Left kidney (tissue), 2 donors: ENCODE measurements around the gene ULBP2. TPM values are rescaled to one million over a fixed set of nuclear protein-coding genes. Genes with fewer than 3 reads are reported as not detected.
A peak's percentile ranks its signal among the peaks of the same experiment; 100 is the strongest.
"Not testable (repeated sequence)": the region's sequence is repeated elsewhere in the genome, so short reads cannot be mapped to it uniquely, and the experiment has no call there.

Source experiments
- DNase-seq: peaks from one replicate; pipeline ENCODE4 v3.0.0-alpha.2; 2013
- polyA plus RNA-seq: library from polyadenylated mRNA; unstranded; fragments of 120-200 nt; gene quantifications from one replicate; pipeline ENCODE4 v1.2.1, GENCODE V29; 2013; ENCODE audit not compliant: insufficient read length

ULBP2 gene
- polyA plus RNA-seq, 1 donor, result 0.88 TPM

DNA sequence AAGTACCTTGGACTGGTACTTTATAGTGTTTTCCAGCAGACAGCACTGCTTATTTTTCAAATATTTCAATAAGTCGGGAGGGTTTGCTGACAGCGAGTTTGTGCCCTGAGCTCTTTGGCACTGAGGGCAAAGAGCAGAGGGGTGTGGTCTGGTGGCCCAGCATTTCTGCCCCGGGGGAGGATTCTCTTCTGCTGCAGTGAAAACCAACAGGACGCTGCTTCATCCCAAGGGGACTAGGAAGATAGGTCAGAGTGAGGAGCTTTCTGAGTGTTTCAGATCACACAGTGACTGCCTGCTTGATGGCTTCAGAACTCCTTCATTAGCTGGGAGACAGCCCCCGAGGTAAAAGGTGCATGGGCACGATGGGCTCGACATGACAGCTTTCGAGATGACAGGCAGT is 8.6 kb downstream of the ULBP2 start:
- no peak for DNase-seq

DNA sequence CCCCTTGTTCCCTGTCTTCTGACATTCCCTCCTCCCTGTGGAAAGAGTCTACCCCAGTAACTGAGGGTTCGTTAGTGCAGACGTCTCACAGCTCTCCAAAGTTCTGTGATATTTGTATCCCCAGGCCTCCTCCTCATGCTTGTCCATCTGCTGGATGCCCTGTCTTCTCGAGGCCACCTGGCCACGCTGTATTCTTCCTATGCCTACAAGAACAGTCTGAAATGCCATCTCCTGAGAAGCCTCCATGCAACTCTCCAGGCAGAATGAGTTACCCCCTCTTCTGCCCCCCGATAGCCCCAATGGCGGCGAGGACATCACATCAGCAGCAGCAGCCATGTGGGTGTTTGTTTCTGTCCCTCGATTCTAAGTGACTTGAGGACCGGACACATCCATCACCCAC is 9.3 kb downstream of the ULBP2 start:
- DNase-seq, result no peak

DNA sequence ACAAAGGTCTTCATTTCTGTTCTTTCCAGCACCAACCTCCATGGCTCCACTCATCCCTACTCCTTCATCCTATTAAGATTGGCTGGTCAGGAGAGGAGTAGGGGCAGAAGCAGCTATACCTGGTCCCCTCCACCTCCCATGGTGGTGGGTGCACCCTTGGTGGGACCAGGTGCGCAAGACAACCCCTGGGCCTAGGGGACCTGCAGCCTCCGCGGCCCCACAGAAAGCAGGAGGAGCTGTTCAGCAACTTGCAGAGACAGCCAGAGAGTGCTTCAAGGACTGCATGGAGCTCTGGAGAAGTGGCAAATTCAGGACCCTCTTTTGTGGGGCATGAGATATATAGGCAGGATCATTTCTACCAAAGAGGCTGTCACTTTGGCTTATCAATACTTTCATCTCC is 9.8 kb downstream of the ULBP2 start:
- DNase-seq, result no peak

DNA sequence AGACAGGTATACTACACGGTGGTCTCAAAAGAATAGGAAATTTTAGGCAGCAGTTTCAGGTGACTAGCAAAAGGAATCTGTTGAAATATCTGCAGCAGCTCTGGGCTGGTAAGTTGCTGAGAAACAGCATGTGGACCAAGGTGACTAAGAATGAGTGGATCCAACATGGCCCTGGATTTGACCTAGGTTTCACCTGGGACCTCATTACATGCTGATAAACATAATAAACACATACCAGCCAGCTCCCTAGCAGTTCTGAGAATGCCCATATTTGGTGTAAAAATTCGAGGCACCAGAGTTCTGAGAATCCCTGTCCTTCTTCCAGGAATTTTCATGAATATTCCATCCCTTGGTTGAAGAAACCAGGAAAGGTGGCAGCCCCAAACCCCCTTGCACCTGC is 11.6 kb downstream of the ULBP2 start:
- DNase-seq, result not testable (repeated sequence)

DNA sequence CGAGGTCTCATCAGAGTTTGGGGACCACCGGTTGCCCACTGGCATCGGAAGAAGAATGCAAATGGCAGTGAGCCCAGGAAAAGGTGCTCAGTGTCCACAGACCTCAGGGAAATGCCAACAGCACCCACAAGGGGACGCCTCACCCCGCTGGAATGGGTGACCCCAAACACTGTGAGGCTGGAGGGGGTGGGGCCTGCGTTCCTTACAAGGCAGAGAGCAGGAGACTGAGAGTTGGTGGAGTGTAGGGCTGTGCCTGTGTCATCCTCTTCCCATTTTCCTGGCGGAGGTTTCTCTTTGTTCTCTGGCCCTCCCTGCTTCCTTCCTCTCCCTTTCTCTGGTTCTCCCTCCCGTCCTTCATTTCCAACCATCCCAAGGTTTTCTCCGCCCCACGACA is 12.1 kb downstream of the ULBP2 start:
- DNase-seq, result not testable (repeated sequence)

DNA sequence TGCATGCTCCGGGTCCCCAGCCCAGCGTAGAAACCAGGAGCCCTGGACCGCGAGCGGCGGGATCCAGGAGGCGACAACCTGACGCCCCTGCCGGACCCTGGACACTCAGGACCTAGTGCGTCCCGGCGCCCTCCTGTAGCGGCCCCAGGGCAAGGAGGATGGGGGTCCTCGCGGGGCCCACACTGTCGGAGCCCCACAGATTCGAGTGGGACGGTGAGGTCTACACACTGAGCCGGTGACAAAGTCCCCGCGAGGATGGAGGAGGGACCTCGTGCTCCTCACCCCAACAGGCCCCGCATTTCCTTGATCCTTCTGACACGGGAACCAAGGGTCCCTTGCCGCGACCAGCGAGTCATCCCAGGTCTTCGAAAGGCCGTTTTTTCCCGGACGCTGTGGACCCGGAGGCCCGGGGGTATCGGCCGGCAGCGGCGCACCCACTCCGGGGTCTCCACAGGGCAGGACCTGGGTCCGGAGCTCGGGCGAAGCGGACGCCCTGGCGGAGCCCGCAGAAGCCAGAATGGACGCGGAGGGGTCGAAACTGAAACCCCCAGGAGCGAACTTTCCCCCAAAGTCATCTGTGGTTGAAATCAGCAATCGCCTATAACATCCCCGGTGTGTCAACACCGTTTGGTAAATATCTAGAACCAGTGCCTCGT is 12.6 kb downstream of the ULBP2 start:
- not testable (repeated sequence) for DNase-seq

DNA sequence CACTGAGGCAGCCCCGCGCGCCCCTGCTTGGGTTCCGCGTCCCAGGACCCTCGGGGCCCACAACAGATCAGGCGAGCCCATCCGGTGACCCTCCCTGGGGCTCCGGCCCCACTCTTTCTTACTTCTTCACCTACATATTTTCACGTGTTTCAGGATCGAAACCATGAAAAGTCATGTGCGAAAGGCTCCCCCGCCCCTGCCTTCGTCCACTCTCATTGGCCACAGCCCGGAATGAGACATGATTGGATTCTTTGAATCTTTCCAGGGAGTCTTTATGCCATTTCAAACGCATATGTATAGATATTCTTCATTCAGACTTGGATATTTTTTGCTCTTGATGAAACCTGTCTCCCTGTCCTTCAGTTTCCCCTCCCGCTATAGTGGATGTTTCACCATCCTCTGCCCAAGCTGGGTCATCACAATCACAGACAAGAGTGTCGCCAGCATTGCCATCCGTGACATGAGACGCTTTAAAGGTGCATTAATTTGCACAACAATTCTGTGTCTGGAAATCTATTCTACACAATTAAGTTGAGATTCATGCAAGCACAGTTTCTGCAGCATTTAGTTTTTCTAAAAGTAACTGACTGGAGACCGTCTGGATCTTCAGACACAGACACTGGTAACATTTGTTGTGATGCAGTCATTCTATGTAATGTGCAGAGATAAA is 13.3 kb downstream of the ULBP2 start:
- not testable (repeated sequence) for DNase-seq

DNA sequence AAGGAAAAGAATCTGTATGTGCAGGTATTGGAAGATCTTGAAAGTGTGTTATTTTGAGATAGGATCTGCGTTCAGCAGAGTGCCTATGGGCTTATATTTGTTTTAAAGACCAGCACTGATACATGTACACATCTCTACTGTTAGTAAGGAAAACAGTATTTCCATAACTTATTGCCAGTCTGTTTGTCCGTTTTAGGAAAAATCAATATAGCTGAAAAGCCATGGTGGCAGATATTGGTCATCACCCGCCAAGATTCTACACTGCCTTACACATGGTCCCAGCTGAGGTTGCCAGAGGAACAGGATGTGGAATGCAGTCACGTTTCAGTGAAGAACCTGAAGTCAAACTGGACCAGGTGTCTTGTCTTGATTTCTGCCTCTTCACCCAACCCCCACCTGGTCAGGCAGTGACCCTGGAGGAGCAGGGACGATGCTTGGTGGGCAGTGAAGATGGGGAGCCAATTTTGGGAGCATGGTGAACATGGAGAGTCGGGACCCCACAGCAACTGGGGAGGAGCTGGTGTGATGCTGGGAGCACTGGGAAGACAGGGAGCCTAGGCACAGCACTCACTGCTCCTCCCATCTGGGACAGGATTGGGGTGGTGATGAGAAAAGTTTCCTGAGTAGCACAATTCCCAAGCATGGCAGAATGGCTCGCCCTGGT is 14.0 kb downstream of the ULBP2 start:
- DNase-seq, result not testable (repeated sequence)

DNA sequence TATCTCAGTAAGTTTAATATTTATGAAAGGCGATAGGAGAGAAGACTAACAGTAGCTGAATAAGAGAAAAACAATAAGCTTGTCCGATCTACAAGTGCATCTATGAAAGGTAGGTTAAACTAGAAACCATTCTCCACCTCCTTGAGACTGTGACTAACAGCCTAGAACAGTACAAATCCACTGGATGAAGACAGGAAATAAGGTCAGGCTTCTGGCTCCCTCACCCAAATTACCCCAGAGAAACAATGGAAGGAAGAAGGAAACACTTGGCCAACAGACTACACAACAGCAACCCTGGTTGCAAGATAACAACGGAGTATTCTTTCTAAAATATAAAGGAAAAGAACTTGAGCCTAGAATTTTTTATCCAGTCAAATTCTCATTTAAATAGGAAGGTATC is 16.3 kb downstream of the ULBP2 start:
- not testable (repeated sequence) for DNase-seq

DNA sequence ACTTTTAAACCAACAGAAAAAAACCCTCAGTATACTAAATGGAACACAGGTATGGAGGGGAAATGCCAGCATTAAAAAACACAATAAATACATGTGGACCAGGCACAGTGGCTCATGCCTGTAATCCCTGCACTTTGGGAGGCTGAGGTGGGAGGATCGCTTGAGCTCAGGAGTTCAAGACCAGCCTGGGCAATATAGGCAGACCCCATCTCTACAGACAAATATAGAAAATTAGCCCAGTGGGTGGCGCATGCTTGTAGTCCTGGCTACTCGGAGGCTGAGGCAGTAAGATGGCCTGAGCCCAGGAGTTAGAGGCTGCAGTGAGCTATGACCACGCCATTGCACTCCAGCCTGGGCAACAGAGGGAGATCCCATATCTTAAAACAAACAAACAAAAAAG is 18.0 kb downstream of the ULBP2 start:
- DNase-seq, result not testable (repeated sequence)

DNA sequence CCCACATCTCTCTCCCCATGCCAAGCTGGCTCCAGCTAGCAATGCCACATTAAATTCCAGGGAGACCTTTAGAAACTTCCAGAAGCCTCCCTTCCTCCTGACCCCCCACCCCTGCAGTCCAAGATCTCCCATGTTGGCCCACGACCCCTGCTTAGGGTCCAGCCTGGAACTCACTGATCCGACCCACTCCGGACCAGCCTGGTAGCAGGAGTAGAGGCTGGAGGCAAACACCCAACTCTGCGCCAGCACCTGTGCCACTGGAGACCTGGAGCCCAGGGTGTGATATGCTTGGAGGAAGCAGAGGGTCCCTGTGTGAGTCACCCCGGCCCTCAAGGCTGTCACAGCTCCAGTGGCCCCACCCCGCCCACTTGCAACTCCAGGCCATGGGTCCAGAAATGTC is 18.7 kb downstream of the ULBP2 start:
- no peak for DNase-seq

DNA sequence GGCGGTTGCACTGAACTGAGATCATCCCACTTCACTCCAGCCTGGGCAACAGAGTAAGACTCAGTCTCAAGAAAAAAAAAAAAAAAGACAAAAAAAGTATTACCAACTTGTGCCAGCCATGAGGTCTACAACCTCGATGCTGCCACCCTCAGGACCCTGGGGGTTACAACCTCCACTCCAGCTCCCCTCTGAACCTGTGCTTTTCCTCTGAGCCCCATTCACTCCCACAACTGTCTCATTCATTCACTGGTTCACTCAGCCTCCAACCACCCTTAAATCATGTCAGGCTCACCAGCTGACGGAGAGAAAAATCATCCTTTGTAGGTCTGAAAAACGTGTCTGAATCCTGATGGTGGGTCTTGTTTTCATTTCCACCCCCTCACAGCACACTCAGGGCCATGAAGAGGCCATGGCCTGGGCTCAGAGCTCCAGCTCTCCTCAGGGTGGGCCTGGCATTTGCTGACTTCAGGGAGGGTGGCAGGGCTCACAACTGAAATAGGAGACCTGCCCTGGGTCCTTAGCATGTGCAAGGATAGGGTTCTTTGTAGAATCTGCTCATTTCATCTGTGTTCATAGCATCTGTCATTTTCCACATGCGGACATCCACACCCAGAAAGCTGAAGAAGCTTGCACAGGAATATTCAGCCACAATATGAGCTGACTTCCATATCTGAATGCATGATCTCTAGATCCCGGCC is 20.1 kb downstream of the ULBP2 start:
- no peak for DNase-seq

DNA sequence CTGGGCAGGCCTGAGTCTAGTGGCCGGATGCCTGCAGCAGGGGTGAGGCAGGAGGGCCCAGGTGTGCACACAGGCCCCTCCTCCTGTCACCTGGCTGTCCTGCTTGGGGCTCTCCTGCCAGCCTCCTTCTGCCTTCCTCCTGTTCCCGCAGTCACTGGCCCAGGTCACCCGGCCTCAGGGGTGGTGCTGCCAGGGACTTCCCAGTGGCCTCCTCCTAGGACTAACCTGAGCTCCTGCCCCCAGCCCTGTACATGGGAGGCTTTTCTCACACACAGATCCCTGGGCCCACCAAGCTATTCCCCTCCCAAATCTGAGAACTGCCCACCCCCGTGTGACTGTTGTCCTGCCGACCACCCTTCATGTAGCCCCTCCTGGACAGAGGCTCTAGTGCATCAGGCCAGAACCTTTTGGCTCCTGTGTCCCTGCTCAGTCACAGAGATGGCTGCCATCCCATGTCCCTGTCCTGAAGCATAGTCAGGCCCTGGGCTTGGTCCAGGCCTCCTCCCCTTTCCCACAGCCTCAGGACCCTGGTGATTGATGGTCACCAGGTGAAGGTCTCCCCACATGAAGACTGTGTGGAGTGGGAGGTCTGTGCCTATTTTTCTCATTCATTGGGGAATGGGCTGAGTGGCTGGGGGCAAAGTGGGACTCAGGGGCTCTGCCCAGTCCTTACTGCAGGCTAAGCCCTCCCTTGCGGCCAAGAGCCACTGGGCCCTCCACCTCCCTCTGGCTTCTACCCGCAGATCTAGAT is 20.8 kb downstream of the ULBP2 start:
- no peak for DNase-seq

DNA sequence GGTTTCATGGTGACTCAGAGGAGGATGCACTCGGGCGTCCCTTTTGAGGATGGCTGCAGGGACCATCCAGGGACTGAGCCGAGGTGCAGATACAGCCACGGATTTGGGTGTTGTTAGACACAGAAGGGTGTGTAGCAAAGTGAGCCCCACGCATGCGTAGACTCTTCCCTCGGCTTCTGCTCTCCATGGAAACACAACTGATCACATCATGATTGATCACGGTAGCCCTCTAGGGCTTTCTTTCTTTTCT is 21.3 kb downstream of the ULBP2 start:
- no peak for DNase-seq

DNA sequence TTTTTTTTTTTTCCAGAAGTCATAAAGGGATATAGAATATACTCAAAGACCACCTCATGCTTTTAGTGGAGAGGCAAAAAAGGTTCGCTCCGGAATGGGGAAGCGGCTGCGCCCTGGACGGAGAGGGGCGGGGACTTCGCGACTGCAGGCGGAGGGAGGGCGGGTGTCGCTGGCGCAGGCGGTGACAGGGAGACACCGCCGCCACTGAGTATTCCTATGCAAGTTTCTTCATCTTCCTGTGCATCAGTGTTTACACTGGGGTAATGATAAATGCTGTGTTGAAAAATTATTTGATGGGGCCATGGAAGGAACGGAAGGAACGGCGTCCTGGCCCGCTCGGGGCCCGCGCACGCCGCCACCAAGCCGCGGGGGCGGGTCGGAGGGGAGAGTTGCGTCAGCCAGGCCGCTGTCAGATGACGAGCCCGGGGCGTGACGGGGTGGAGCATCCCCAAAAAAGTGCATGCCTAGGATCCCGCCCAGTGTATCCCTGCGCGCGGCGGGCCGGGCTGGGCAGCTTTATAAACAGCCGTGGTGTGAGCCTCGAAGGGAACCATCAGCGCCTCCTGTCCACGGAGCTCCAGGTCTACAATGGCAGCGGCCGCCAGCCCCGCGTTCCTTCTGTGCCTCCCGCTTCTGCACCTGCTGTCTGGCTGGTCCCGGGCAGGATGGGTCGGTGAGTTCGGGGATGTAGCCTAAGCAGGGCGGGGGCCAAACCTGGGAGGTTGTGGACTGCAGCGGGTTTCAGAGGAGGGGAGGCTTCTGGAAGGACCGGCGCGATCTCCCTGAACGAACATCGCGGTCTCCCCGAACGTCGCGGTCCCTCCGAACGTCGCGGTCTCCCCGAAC is 21.9 kb downstream of the ULBP2 start, which contains the start of gene ULBP1:
Gene ULBP1, plus strand, starts transcription at position 482 of the 846 bp plus-strand sequence. Its CDS starts 107 bp downstream, at position 589.
- DNase-seq, result peak; percentile 51

DNA sequence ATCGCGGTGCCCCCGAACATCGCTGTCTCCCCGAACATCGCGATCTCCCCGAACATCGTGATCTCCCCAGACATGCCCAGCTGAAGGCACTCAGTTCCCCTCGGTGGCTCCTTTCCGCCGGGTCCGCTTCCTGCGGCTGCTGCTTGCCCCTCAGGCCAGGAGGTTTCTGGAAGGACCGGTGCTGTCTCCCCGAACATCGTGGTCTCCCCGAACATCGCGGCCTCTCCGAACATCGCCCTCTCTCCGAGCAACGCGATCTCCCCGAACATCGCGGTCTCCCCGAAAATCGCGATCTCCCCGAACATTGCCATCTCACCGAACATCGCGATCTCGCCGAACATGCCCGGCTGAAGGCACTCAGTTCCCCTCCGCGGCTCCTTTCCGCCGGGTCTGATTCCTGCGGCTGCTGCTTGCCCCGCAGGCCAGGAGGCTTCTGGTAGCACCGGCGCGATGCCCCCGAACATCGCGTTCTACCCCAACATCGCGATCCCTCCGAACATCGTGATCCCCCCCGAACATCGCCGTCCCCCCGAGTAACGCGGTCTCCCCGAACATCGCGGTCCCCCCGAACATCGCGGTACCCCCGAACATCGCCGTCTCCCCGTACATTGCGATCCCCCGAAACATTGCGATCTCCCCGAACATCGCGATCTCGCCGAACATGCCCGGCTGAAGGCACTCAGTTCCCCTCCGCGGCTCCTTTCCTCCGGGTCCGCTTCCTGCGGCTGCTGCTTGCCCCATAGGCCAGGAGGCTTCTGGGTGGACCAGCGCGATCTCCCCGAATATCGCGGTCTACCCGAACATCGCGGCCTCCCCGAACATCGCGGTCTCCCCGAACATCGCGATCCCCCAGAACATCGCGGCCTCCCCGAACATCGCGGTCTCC is 22.7 kb downstream of the ULBP2 start:
- no peak for DNase-seq

DNA sequence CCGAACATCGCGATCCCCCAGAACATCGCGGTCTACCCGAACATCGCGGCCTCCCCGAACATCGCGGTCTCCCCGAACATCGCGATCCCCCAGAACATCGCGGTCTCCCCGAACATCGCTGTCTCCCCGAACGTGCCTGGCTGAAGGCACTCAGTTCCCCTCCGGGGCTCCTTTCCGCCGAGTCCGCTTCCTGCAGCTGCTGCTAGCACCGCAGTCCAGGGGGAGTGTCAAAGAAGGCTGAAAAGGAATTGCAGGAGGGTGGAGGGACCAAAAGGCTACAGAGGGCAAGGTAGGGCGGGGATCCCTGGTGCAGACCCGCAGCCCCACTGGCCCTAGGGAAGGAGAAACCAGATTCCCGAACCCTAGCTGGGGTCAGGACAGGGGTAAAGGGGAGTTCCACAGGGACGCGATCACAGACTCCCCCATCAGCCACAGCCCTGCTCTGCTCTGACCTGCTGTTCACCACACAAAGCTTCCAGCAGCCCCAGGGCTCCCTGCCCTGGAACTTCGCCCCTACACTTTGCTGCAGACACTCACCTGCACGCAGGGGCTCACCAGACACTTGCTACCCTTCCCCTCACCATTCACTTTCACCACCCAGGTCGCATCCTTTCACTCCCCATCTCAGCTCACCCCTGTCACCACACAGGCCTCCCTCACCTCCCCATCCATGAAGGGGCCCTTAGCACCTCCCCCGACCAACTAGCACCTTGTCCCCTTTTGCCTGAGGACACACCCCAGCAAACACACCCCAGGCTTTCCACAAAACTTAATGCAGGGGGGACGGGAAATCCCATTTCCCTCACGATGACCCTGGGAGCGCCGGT is 23.6 kb downstream of the ULBP2 start:
- no peak for DNase-seq

DNA sequence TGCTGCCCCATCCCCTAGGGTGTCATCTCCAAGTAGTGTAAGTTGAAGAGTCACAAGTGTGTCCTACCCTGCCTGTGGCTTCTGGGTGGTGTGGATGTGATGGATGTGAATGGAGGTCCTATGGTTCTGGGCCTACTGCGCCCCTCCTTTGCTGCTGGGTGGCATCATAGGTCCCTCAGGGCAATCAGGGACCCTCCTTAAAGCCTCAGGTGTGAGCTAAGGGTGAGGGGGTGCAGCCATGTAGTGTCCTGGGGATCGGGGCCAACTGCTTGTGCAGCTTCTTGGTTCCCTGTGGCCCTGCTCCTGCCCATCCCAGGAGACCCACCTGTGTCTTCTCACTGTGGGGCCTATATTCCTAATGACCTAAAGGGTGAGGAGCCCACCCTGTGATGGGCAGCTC is 24.5 kb downstream of the ULBP2 start:
- DNase-seq, result not testable (repeated sequence)

DNA sequence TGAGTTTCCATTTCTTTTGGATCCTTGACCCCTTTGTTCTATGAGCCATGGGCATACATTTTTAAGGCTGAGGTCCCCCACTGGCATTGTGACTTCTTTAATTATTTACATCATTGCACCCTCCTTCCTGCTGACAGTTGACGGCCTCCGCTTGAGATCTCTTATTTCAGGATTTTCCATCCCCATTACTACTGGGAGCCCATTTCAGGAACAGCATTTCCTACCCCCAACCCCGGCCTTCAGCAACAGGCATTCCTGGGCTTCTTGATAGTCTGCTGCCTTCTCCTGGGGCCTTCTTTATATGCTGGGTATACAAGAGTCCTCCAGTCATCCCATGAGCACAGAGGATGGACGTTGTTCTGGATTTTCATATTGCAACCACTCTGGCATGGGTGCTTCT is 25.8 kb downstream of the ULBP2 start:
- DNase-seq, result no peak
